HG02798 (cell line): ENCODE measurements around the gene U2AF1L4.
"Not testable (repeated sequence)": the region's sequence is repeated elsewhere in the genome, so short reads cannot be mapped to it uniquely, and the experiment has no call there.

Experiments used
- ATAC-seq: cut with Tn5 transposase; IDR thresholded peaks from one replicate; pipeline ENCODE4 v1.9.1; 2021; ENCODE audit warnings: mild to moderate bottlenecking; ENCODE audit not compliant: unreplicated experiment, poor library complexity

The U2AF1L4 gene

DNA sequence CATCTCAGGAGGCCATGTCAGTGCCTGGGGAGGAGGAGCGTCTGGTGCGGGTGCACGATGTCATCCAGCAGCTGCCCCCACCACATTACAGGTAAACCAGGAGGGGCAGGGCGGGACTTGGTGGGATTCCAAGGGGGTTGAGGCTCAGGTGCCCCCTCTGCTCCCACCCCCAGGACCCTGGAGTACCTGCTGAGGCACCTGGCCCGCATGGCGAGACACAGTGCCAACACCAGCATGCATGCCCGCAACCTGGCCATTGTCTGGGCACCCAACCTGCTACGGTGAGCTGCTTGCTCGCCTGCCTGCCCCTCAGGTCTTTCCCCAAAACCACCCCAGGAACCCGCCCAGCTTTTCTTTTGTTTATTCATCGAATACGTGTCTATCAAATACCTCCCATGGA, 37.4 kb upstream of the U2AF1L4 start:
- no peak for ATAC-seq

DNA sequence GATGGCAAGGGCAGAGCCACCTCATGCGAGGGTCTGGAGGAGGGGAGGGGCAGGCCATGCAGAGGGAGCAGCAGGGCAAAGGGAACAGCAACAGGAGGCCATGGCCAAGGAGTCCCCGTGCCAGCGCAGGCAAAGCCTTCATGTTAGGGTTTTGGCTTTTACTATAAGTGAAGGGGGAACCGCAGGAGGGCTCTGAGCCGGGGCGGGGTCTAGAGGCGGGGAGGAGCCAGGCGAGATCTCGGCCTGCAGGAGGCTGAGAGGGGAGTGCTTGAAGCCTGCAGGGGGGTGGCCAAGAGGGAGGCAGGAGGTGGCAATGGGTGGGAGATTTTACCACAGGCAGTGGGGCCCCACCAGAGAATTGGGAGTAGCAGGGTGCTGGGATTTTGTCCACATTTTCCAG, 36.4 kb upstream of the U2AF1L4 start:
- no peak for ATAC-seq

DNA sequence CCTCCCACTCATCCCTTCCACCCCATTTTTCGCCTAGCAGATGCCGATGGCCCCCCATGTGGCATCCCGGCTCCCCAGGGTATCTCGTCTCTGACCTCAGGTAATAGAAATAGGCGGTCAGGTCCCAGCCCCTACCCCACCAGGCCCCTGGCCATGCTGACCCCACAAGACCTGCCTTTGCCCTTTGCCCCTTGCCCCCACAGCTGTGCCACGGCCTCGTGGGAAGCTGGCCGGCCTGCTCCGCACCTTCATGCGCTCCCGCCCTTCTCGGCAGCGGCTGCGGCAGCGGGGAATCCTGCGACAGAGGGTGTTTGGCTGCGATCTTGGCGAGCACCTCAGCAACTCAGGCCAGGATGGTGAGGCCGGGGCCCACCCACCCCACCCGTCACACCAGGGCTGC, 35.5 kb upstream of the U2AF1L4 start:
- ATAC-seq = no peak

DNA sequence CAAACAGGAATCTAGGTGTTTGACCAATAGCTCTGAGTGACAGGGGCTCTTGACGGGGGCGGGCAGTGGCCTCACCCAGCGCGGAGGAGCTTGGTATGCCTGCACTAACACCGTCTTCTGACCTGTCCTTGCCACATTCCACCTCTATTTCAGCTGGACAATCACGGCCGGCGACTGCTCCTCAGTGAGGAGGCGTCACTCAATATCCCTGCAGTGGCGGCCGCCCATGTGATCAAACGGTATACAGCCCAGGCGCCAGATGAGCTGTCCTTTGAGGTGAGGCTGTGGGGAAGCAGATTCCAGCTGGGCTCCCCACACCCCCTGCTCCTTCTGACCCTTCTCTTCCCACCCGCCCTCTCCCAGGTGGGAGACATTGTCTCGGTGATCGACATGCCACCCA, 34.8 kb upstream of the U2AF1L4 start:
- ATAC-seq = no peak

DNA sequence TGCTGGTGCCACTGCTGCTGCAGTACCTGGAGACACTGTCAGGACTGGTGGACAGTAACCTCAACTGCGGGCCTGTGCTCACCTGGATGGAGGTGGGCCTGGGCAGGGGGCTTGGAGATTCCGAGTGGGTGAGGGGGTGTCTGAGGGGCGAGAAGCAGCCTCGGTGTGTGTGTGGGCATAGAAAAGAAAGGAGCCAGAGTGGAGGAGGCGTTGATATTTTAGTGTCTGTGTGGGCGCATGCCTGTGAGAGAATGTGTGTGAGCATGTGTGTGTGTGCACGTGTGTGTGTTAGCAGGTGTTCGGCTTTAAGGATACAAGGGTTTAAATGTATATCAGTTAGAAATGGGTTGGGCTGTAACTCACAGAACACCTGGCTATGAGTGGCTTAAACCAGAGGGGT, 33.8 kb upstream of the U2AF1L4 start:
- no peak for ATAC-seq

DNA sequence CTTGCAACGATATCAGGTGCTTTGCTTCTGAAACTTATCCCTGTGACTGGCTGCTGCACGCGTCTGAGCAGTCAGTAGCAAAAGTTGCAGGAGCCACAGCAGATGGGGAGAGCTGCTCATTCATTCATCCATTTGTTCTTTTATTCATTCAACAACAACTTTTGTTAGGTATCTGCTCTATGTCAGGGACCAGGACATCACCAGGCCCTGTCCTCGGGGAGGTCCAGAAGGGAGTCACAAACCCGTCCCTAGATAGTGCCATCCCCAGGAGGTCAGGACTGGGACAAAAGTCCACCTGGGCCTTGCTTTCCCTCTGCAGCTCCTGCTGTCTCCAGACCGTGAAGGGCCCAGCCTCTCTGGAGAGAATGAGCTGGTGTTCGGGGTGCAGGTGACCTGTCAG, 32.7 kb upstream of the U2AF1L4 start:
- no peak for ATAC-seq

DNA sequence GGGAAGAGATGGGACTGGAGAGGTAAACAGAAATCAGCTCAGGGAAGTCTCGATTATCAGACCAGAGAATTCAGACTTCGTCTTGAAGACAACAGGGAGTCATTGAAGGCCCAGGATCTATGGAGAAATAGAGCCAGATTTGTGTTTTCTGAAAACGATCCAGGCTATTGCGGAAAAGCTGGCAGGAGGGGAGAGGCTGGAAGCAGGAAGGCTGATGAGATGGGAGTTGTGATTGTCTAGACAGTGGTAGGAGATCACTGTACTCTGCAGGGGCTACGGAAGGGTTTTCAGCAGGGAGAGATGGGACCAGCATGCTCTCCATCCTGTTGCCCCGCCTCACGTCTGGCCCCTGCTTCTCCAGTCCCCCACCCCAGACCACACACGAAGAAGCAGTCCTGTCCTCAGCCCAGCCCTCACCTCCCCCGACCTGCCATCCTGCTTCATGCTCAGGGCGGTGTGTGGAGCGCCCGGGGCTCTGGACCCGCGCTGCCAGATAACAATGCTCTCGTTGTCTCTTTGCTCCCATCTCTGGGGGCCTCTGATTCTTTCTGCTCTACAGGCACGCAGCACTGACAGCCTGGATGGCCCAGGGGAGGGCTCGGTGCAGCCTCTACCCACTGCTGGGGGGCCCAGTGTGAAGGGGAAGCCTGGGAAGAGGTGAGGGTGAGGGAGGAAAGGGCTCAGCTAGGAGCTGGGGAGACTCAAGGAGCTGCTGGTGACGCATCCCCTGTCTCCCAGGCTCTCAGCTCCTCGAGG, 32.0 kb upstream of the U2AF1L4 start:
- ATAC-seq = no peak

DNA sequence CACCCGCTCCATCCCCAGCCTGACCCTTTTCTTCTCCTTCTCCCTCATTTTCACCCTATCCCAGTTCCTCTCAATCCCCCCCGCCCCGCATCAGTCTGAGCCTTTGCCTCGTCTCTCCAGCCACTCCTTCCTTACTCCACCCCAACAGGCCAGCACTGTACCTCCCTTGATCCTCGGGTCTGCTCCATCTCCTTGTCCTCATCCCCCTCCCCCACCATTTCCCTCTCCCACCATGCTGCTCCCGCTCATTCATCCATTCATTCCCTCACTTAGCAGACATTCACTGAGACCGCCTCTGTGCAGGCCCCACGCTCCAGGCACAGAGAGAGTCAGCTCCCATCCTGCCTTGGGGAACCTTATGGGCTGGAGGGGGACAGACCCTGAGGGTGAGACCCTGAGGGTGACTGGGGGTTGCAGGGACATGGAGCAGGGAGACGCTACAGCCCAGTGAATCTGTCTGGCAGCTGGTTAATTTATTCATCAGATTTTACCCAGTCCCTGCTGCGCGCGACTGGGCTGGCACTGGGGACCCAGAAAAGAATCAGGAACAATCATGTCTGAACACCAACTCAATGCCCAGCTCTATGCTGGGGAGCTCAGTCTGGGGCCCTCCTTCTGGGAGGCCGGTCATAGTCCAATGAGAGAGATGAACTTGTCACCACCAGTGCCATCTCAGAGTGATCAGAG, 31.0 kb upstream of the U2AF1L4 start:
- no peak for ATAC-seq

DNA sequence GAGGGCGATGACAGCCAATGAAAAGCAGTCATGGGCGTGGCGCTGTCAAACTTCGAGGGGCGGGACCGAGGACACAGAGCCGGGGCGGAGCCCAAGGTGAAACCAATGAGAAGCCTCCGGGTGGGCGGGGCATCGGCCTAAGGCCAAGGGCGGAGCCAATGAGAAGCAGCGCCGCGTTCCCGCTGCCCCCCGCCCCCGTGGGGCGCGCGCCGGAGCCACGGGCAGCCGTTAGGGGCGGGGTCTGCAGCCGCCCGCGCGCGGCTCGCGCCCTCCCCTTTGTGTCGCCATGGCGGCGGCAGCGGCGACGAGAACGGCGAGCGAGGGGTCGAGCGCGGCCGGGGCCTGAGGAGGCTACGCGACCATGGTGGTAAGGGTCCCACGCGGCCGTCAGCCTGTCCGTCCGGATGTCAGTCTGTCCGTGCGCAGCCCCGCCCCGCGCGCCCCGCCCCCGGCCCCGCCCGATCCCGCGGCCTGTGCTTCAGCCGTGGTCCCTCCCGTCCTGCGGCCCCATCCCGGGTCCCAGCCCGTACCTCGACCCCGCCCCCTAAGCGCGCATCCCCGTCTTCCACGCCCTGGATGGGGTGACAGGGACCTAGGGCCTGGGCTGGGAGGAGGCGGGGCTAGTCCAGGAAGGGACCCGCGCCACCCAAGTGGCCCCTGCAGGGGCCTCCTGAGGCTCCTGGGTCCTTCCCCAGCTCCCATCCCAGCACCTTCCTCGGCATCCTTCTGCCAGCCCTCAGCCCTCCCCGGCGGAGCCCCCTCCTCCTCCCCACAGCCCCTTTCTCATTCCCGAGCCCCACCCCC, 30.3 kb upstream of the U2AF1L4 start, which contains the start of gene ARHGAP33:
ARHGAP33 (plus strand) TSS at position 267 of the 804 bp plus-strand sequence; CDS start at position 362, 95 bp downstream.
- ATAC-seq = peak; percentile 98

DNA sequence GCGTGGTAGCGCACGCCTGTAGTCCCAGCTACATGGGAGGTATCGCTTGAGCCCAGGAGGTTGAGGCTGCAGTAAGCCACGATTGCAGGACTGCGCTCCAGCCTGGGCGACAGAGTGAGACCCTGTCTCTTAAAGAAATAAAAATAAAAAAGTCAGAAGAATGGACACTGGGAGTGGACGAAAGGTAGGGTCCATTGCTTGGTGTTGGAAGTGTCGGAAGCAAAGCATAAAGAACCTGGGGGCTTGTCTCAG, 29.8 kb upstream of the U2AF1L4 start:
- ATAC-seq = no peak

DNA sequence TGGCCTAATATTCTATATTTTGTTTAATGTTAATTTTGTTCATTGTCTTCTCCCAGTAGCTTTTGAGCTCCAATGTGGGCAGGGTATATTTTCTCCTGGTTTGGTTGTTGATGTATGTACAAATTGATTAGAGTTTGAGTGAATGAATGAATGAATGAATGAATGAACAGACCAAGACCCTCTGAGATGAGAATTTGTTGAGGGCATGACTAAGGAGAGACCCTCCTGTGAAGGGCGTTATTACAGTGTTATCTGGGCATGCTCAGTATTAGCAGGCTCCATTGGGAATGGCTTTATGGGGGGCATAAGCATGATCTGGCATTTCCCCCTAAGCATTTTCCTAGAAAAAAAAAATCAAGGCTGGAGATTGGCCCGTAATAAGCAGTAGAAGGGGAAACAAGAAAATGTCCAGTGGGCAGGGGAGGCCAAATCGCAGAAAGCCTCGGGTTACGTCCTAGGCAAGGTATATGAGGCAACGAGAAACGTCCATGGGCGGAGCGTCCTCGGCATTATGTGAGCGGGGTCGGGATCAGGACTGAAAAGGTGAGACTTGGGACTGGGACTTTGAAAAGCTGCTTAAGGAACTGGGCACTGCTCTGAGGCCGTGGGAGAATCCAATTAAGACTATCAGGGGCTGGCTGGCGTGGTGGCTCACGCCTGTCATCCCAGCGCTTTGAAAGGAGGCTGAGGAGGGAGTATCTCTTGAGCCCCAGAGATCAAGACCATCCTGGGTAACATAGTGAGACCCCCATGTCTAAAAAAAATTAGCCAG, 29.2 kb upstream of the U2AF1L4 start:
- ATAC-seq = no peak

DNA sequence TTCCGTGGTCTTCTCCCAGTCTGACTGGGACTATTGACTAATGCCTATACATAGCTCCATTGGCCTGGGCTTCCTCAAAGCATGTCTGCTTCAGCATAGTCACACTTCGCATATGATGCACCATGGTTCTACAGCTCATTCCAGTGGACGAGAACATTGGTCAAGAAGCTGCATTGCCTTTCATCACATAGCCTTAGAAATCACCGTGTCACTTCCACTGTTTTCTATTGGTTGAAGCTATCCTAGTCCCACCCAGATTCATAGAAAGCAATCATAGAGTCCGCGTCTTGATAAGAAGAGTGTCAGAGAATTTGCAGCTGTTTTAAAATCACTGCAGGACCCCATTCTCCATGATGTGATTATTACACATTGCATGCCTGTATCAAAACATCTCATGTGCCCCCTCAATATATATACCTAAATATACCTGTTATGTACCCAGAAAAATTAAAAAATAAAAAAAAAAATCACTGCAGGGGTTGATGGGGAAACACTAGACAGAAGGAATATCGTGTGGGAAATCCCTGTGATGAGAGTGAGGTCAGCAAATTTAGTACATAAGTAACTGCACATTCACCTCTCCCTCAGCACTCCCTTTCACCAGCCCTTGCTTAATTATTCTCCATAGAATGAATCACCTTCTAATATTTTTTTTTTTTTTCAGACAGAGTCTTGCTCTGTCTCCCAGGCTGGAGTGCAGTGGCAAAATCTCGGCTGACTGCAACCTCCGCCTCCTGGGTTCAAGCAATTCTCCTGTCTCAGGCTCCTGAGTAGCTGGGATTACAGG, 28.0 kb upstream of the U2AF1L4 start:
- ATAC-seq = no peak

DNA sequence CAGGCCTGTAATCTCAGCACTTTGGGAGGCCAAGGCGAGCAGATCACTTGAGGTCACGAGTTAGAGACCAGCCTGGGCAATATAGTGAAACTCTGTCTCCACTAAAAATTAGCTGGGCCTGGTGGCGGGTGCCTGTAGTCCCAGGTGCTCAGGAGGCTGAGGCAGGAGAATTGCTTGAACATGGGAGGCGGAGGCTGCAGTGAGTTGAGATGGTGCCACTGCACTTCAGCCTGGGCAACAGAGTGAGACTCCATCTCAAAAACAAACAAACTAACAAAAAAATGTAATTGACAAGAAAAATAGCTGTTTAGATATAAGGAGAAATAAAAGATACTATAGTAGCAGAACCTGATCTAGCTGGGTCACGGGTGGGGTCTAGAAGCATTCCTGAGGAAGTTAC, 27.1 kb upstream of the U2AF1L4 start:
- ATAC-seq = not testable (repeated sequence)

DNA sequence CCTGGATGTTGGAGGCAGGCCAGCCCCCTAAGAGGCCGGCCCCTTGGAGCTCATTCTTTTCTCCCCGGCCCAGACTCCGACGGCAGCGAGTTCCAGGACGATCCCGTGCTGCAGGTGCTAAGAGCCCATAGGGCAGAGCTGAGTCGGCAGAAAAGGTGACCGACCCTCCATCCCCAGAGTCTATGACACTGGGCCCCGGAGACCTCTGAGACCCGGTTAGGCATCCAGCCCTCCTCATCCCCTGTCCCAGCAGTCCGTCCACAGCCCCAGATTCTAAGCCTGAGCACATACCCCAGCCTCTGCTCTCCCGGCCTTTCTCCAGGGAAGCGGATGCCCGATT, 22.8 kb upstream of the U2AF1L4 start:
- ATAC-seq = no peak

DNA sequence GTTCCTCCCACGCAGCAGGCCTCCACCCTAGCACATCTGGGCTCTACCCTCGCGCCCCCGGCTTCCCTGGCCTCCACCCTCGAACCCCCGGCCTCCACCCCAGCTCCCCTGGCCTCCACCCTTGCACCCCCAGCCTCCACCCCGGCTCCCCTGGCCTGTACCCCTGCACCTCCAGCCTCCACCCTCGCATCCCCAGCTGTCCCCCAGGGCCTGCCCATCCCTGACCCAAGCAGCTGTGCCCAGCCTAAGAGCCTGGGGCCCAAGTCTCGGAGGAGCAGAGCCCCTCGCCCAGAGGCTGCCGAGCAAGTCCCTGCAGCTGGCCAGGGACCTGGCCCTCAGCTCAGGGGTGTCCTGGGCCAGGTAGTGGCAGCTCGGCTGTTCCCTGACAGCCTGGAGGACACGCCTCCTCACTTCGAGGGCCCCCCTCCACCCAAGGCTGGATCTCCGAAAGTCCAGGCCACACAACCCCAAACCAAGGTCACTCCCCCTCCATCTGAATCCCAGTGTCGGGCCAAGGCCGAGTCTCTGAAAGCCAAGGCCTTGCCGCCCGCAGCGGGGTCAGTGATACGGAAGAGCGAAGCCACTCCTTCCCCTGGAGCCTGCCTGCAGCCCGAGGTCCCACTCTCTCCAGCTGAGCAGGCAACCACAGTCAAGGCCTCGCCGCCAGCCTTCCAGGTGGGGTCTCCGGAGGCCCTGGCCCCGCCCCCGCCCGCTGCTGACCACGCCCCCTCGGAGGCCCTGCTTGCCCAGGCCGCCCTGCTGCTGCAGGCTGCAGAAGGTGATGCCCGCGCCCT, 22.3 kb upstream of the U2AF1L4 start:
- ATAC-seq = no peak

DNA sequence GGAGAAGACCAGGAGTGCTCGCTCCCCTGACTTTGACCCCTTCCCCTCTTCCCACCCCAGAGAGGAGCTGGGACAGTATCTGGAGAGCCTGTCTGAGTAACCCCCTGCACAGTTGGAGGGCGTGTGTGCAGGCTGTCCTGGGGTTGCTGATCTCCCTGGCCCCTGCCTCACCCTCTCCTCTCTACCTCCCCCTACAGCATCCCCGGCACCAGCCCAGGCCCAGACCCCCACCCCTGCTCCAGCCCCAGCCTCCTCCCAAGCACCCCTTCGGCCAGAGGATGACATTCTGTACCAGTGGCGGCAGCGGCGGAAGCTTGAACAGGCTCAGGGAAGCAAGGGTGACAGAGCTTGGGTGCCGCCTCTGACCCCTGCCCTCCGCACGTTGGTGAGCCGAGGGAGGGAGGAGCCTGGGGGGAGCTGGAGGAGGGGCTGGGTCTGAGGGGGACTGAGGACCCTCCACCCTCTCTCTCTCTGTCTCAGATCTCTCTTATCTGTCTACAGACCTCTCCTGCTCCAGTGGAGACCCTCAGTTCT, 21.4 kb upstream of the U2AF1L4 start:
- ATAC-seq = no peak

DNA sequence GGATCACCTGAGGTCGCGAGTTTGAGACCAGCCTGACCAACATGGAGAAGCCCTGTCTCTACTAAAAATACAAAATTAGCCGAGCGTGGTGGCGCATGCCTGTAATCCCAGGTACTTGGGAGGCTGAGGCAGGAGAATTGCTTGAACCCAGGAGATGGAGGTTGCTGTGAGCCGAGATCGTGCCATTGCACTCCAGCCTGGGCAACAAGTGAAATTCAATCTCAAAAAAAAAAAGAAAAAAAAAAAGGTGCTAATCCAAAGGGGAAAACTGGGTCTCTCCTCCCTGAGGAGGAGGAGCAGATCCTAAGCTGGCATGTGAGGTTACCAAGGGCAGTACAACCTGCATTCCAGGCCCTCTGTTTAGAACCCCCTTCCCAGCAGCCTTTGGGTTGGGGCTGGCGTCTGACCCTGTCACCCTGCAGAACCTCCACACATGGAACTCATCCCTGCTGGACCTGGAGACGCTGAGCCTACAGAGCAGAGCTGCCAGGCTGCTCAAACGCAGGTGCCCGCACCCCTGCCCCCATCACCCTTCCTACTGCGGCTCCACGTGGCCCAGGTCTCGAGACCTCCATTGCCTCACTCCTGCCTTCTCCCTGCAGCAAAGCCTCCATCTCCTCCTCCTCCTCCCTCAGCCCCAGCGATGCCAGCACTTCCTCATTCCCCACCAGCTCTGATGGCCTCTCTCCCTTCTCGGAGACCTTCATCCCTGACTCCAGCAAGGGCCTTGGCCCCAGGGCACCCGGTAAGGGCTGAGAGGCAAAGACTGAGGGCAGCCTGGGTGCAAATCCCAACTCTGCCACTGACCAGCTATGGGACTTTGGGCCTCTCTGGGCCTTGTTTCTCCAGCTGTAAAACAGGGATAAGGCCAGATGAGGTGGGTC, 19.5 kb upstream of the U2AF1L4 start:
- no peak for ATAC-seq

DNA sequence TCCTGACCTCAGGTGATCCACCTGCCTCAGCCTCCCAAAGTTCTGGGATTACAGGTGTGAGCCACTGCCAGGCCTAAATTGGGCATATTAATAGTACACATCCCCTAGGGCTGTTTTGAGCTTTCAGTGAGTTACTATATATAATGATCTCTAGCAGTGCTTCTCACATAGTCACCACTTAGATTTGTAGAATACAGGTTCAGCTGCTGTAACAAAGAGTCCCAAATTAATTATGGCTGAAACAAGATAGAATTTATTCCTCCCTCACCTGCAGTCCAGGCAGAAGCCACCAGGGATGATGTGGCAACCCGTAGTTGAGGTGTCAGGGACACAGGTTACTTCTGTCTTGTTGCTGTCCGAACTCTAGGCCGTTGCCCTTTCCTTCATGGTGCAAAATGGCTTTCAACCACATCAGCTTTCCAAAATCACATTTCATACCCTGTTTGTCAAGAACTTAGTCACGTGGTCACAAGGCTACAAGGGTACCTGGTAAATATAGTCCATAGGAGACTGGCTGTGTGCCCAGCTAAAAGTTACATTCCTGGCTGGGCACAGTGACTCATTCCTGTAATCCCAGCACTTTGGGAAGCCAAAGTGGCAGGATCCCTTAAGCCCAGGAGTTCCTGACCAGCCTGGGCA, 15.6 kb upstream of the U2AF1L4 start:
- no peak for ATAC-seq
